Adrenal gland (tissue), 12 donors: Measurements from ENCODE around the gene GRIA2. TPM values are rescaled to one million over a fixed set of nuclear protein-coding genes. Genes with fewer than 3 reads are reported as not detected.

Experiments used
- DNase-seq, 7 donors: peaks; one replicate each; pipeline ENCODE4 v3.0.0-alpha.2; 2019 to 2020
- H3K27ac ChIP-seq, 5 donors: fragments of 200-600 bp; sonication (generic) in 4 of 5; 1 replicate in 3 of 5; 2 replicates in 2 of 5; pipeline versions ENCODE4 v1.5.1 to v1.8.0; 2016 to 2020; ENCODE audit warnings: mild to moderate bottlenecking in 1 of 5
- H3K27me3 ChIP-seq: fragments of 200-600 bp; 2 replicates; pipeline ENCODE4 v1.8.0; 2021
- H3K36me3 ChIP-seq, 2 donors: fragments of 200-600 bp; replicated peaks in 1 of 2; 1 replicate in 1 of 2; 2 replicates in 1 of 2; pipeline versions ENCODE4 v1.5.1 to v1.8.0; 2018 to 2022
- H3K4me1 ChIP-seq, 2 donors: fragments of 200-600 bp; replicated peaks in 1 of 2; 1 replicate in 1 of 2; 2 replicates in 1 of 2; pipeline versions ENCODE4 v1.5.1 to v1.8.0; 2018 to 2021
- H3K4me3 ChIP-seq, 4 donors: fragments of 200-600 bp; sonication (generic) in 3 of 4; one replicate each; pipeline ENCODE4 v1.5.1; 2016 to 2018
- H3K9me3 ChIP-seq, 3 donors: fragments of 200-600 bp; sonication (generic) in 1 of 3; replicated peaks in 1 of 3; 1 replicate in 2 of 3; 2 replicates in 1 of 3; pipeline versions ENCODE4 v1.5.1 to v1.8.0; 2016 to 2021
- CTCF ChIP-seq, 6 experiments: fragments of 450-650 bp in 4 of 6; fragments of 200-600 bp in 2 of 6; sonication (generic) in 1 of 6; IDR thresholded peaks; 1 replicate in 5 of 6; 2 replicates in 1 of 6; pipeline versions ENCODE4 v1.5.1 to v1.8.0; 2016 to 2021; ENCODE audit warnings: antibody characterized with exemption in 6 of 6, mild to moderate bottlenecking in 2 of 6, moderate library complexity in 1 of 6
- POLR2A ChIP-seq, 2 donors: fragments of 450-650 bp; IDR thresholded peaks; one replicate each; pipeline ENCODE4 v1.6.1; 2017; ENCODE audit warnings: antibody characterized with exemption in 2 of 2, mild to moderate bottlenecking in 2 of 2, moderate library complexity in 1 of 2
- WGBS, 4 donors: extraction: QIAGEN DNeasy Blood & Tissue Kit in 2 of 4; methylation state at CpG; one replicate each; pipeline versions ENCODE4 v1.1.5 to v1.1.7; 2013 to 2017; 5-methylcytosine and 5-hydroxymethylcytosine counted together
- intact Hi-C, 2 donors: fragments of 100-400 bp; cut with DNase I; formaldehyde crosslinking; loops; one replicate each; pipeline versions ENCODE4 v1.14.1 to v1.15.0; 2022 to 2023
- polyA plus RNA-seq, 3 donors: library from polyadenylated mRNA; stranded (reverse); fragments of 200-250 nt in 2 of 3; fragments of 350-450 nt in 1 of 3; fragmentation: Illumina TruSeq in 1 of 3; extraction: RNeasy Lipid Tissue Mini Kit (QIAGEN cat#74804) in 1 of 3; gene quantifications; one replicate each; pipeline ENCODE4 v1.2.3, GENCODE V29; 2013 to 2014
- total RNA-seq, 9 donors: library from RNA; depleted of rRNA in 4 of 9; stranded (reverse); fragments of >200 nt in 4 of 9; fragments of 120-200 nt in 1 of 9; fragmentation: NEBNext Ultra II Directional in 1 of 9; extraction: Animal tissue kit (Norgen Biotek cat#: 25700) in 1 of 9; gene quantifications; one replicate each; pipeline versions ENCODE4 v1.1.0 to v1.2.4, GENCODE V29; 2013 to 2023
- donor health status: healthy with polysubstance abuse.
- donor health status: Bipolar disorder and iron deficiency.
- donor health status: DM: yes; HTN: yes; CAD: no.
- donor health status: DM: no; HTN: no; CAD: no.
- donor health status: DM: no; HTN: no; CAD: no.
- donor health status: DM: yes; HTN: yes; CAD: no.

GRIA2 gene
- total and polyA plus RNA-seq, 12 donors = 0.18 to 15.3 (median 3.6) TPM; not detected in 2

DNA sequence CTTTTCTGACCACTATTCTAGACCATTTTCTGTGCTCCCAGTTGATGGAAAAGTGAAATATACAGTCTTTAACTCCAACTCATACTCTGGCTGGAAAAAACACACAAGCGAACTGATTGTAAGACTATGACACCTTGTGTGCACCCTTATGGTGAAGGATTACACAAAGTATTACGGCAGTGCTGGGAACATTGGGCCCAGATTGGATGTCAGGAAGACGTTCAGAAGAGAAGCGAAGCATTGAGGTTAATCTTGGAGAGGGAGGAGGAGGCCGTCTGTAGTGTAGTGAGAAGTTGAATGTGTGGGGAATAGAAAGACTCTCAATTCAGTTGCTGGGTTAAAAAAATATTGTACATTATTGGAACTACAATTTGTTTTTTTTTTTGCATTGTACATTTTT is 50.0 kb downstream of the GRIA2 start:
- H3K27ac ChIP-seq = no peak overlapping the region
- intact Hi-C loops = no loop called here
- WGBS, 4 donors = 70 to 83% (median 80%) methylated on average over 5 of the region's 5 CpGs
- H3K36me3 ChIP-seq = no peaks in the 10 kb centered on the region
- no peak overlapping the region for H3K4me3 ChIP-seq
- no peak for DNase-seq
- no peaks in the 10 kb centered on the region for H3K27me3 ChIP-seq
- no peaks in the 10 kb centered on the region for H3K9me3 ChIP-seq
- TF ChIP-seq CTCF (IDR thresholded peaks at IDR 0.05) (no peak), POLR2A (IDR thresholded peaks at IDR 0.05) (no peak)
- H3K4me1 ChIP-seq = no peaks in the 10 kb centered on the region

DNA sequence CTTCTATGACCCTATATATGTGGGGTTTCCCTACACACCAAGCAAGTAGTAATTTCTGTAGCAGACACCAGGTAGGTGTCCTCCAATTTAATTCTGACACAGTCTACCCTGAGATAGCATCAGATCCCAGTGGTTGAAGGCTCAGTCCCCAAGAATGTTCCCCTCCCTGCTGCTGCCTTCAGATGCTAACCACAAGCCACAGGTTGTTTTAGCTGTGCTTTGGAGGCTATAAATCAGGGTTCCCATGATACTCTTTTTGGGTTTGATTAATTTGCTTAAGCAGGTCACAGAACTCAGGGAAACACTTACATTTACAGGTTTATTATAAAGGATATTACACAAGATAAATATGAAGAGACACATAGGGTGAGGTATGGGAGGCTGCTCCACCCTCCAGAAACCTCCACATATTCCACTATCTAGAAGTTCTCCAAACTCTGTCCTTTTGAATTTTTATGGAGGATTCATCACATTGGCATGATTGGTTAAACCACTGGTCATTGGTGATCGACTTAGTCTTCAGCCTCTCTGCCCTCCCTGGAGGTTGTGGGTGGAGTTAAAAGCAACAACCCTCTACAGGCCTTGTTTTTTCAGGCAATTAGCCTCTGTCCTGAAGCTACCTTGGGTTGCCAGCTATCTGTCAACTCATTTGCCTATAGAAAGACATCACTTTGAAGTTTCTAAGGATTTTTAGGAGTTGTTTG is 50.8 kb downstream of the GRIA2 start:
- Histone ChIP-seq H3K4me3 (no peak overlapping the region), H3K27ac (no peak overlapping the region), H3K36me3 (no peaks in the 10 kb centered on the region), H3K4me1 (no peaks in the 10 kb centered on the region), H3K9me3 (no peaks in the 10 kb centered on the region), H3K27me3 (no peaks in the 10 kb centered on the region)
- 19 to 45% (median 40%) methylated on average over 1 of the region's 1 CpG for WGBS, 4 donors
- DNase-seq = no peak
- TF ChIP-seq POLR2A (IDR thresholded peaks at IDR 0.05) = no peak
- TF ChIP-seq CTCF (IDR thresholded peaks at IDR 0.05) = no peak
- intact Hi-C loops = no loop called here

DNA sequence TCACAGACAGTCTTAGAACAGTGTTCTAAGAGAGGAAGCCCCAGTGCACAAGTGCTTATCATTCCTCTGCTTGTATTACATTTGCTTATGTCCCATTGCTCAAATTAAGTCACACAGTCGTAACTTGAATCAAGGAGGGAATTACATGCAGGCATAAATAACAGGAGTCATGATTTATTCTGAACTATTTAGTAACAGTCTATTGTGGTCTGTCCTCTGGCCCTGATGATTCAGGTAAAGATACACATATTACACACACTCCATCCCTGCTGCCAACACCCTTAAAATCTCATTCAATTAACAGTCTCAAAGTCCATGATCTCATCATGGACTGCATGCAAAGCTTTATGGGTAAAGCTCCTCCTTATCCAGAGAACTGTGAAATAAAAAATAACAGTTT is 60.1 kb downstream of the GRIA2 start:
- no peak for DNase-seq
- Histone ChIP-seq H3K27ac (no peak overlapping the region), H3K9me3 (no peaks in the 10 kb centered on the region), H3K4me3 (no peak overlapping the region), H3K27me3 (no peaks in the 10 kb centered on the region), H3K36me3 (no peaks in the 10 kb centered on the region), H3K4me1 (no peaks in the 10 kb centered on the region)
- intact Hi-C loops = no loop called here
- TF ChIP-seq CTCF (IDR thresholded peaks at IDR 0.05) = no peak
- WGBS, 4 donors = 53 to 74% (median 67%) methylated on average over 1 of the region's 1 CpG

GRCh38 chr4:157282019-157282418 is 61.5 kb downstream of the GRIA2 start:
- H3K36me3 ChIP-seq = no peaks in the 10 kb centered on the region
- TF ChIP-seq CTCF (IDR thresholded peaks at IDR 0.05) (no peak), POLR2A (IDR thresholded peaks at IDR 0.05) (no peak)
- intact Hi-C loops = no loop called here
- H3K27me3 ChIP-seq = no peaks in the 10 kb centered on the region
- no peaks in the 10 kb centered on the region for H3K9me3 ChIP-seq
- H3K4me1 ChIP-seq = no peaks in the 10 kb centered on the region
- no peak overlapping the region for H3K27ac ChIP-seq
- DNase-seq = no peak
- WGBS, 4 donors = 69 to 76% (median 72%) methylated on average over 3 of the region's 3 CpGs
- no peak overlapping the region for H3K4me3 ChIP-seq
